RCC 7860 (cell line): ENCODE results near the gene LGALS7.
"Not testable (repeated sequence)": the region's sequence is repeated elsewhere in the genome, so short reads cannot be mapped to it uniquely, and the experiment has no call there.

Source experiments
- DNase-seq: peaks from one replicate; pipeline ENCODE4 v3.0.0-alpha.2; 2015; ENCODE audit warnings: low spot score
- FAIRE-seq: peaks from 2 replicates; lab custom pipeline; 2012; peaks lifted over from hg19 to GRCh38; lab: Jason Lieb, UNC

LGALS7 gene

DNA sequence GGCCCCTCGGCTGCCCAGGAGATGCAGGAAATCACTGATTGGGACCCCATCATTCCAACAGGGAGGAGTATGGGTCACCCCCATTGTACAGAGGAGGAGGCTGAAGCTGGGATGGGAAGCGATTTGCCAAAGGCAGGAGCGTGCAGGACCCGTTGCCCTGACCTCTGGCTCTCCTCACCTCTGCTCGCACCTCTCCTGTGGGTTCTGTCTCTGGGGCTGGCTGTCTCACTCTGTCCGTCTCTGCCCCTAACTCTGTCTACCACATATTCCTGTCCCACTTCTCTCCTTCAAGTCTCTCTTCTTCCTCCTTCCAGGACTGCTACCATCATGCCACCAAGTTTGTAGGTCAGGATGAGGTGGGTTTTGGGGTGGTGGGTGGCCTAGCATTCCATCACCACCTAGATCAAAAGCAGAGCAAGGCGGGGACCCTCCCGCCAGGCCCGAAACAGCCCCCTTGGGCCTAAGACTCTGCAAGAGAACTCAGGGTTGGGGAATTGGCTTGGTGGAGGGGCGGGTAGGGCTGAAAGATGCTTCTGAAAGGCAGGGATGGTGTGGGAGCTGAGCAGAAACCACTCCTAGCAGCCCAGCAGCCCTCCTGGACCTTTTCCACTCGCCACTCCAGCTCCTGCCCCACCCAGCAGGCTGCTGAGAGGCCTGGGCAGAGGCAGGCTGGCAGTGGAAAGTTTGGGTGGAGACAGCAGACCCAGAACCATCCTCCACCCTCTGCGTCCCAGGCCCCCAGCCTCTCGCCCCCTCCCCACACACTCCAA, 1.0 kb upstream of the LGALS7 start:
- FAIRE-seq (no peak), DNase-seq (no peak)

DNA sequence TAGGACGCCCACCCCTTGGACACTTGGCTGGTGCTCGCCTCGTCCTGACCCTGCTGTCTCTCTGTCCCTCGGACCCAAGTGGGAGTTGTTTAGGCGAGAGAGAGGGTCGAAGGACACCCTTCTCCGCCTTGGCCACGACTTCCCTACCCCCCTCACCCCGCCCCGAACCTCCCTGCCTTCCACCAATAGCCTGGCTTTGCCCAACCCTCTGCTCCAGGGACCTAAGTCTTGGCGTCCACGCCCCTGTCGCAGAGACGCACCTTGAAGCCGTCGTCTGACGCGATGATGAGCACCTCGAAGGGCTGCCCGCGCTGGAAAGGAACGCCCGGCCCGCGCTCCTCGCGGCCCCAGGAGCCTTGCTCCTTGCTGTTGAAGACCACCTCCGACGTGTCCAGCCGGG, 1.7 kb downstream of the LGALS7 start:
- not testable (repeated sequence) for DNase-seq, FAIRE-seq

DNA sequence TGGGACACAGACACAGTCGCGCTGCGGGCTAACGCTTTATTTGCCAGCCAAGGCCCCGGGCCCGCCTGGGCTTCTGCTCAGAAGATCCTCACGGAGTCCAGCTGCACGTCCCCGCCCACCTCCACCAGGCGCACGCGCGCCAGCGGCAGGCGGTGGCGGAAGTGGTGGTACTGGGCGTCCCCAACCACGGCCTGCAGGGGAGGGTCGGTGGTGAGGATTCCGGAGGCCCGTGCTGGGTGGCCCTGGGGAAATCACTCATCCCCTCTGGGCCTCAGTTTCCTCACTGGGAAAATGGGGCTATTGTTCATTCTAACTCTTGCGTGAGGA, 2.4 kb downstream of the LGALS7 start:
- DNase-seq, FAIRE-seq: not testable (repeated sequence)

DNA sequence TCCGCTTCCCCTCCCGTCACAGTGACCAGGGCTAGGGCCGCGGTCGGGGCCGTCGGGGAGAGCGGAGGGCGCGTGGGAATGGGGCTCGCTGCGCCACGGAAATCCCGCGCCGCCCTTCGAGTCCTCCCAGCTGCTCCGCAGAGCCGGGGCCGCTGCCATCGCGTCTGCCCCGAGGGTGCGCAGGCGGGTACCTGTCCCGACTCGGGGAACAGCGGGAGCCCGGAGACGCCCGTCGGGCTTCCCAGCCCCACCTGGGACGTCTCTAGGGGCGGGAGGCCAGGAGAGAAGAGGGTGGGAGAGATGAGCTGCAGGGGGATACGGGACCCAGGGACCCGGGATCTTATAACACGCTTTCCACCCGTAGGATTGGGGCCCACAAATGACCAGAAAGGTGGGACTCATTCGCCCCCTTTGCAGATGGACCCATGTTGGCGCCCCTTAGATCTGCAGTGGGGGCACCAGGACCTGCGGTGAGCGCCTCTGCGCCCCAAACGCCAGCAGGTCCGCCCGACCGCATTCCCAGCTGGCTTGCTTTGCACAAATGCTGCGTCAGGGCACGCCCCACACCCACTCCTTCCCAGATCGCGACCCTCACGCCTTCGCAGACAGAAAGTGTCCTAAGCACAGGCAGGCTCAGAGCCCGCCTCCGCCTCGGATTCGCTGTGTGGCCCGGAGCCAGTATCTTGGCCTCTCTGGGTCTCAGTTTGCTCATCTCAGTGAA, 2.9 kb downstream of the LGALS7 start:
- DNase-seq, FAIRE-seq: not testable (repeated sequence)

DNA sequence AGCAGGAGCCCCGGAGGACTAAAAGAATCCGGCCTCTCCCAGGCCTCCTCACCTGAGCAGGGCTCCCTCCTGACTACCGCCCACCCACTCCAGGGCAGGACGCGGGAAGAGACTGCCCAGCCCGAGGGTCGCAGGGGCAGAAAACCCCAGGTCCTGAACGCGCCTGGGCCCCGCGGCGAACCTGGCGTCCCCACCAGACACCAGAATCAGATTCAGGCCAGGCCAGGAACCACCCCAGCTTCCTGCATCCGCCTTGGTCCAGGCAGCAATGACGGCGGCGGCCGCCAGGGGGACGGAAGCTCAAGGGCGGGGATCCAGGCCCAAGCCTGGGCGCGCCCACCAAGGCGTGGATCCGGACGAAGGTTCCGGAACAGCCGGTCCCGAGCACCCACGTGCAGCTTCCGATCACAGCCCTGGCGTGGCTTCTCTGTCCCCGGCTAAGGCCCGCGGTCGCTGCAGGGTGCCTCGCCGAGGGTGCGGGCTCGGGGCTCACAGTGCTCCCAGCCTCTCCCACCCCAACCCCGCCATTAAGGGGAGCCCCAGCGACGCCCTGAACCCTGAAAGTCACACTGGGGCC, 3.6 kb downstream of the LGALS7 start:
- DNase-seq (no peak), FAIRE-seq (no peak)

DNA sequence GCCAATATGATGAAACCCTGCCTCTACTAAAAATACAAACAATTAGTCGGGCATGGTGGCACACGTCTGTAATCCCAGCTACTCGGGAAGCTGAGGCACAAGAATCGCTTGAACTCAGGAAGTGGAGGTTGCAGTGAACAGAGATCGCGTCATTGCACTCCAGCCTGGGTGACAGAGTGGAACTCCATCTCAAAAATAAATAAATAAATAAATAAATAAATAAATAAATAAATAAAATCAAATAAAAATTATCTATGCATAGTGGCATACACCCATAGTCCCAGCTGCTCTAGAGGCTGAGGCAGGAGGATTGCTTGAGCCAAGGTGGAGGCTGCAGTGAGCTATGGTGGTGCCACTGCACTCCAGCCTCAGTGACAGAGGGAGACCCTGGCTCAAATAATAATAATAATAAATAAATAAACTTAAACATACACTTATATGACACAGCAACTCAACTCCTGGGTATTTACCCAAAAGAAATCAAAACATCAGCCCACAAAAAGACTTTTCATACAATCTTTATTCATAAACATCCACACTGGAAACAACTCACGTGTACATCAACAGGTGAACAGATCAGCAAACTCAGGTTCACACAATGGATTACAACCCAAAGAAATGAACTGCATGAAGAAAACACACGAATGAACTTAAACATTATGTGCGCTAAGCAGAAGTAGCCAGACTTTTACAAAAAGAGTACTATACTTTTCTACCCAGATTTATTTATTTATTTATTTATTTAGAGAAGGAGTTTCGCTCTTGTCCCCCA, 6.9 kb downstream of the LGALS7 start:
- FAIRE-seq (no peak), DNase-seq (no peak)

DNA sequence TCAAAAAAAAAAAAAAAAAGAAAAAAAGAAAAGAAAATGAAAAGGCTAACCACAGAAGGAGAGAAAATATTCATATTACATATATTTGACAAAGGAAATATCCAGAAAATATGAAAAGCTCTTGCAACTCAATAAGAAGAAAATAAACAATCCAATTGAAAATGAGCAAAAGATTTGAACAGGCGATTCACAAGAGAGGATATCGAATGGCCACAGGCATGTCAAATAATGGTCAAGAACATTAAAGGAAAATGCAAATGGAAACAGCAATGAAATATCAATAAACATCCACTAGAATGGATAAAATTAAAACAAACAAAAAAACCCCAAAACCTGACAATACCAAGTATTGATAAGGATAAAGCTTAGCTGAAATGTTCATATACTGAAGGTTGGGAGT, 8.1 kb downstream of the LGALS7 start:
- FAIRE-seq = no peak

DNA sequence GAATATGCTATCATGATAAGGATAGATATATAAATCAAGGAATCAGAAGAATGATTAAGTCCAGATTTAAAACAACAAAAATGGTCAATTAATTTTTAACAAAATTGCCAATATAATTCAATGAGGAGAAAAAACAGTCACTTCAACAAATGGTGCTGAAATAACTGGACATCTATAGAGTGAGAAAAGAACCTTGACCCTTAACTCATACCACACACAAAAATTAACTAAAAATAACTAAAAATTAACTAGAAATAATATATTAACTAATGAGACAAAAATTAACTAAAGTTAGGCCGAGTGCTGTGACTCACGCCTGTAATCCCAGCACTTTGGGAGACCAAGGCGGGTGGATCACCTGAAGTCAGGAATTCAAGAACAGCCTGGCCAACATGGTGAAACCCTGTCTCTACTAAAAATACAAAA, 9.5 kb downstream of the LGALS7 start:
- peak; percentile 95 for FAIRE-seq
- peak; percentile 64 for DNase-seq

More for the DNA sequence above, 8.1 kb downstream of the LGALS7 start:
- no peak for DNase-seq

DNA sequence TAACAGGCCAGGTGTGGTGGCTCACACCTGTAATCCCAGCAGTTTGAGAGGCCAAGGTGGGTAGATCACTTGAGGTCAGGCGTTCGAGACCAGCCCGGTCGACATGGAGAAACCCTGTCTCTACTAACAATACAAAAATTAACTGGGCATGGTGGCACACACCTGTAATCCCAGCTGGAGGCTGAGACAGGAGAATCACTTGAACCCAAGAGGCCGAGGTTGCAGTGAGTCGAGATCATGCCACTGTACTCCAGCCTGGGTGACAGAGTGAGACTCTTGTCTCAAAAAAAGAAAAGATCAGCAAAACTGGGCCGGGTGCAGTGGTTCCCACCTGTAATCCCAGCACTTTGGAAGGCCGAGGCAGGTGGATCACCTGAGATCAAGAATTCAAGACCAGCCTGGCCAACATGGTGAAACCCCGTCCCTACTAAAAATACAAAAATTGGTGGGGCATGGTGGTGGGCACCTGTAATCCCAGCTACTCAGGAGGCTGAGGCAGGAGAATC, 11.4 kb downstream of the LGALS7 start:
- FAIRE-seq, DNase-seq: not testable (repeated sequence)

DNA sequence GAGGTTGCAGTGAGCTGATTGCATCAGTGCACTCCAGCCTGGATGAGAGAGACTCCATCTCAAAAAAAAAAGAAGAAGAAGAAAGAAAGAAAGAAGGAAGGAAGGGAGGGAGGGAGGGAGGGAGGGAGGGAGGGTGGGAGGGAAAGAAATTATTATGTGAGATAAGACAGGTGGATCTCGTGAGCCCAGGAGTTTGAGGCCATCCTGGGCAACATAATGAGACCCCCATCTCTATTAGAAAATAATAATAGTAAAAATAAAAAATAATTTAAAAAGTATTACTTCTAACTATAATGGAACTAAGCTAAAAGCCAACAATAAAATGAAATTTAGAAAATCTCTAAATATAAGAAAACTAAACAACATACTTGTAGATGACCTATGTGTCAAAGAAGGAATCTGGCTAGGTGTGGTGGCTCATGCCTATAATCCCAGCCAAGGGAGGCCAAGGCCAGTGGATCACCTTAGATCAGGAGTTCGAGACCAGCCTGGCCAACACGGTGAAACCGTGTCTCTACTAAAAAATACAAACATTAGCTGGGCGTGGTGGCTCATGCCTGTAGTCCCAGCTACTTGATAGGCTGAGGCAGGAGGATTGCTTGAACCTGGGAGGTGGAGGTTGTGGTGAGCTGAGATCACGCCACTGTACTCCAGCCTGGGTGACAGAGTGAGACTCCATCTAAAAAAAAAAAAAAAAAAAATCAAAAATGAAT, 12.4 kb downstream of the LGALS7 start:
- not testable (repeated sequence) for DNase-seq, FAIRE-seq

DNA sequence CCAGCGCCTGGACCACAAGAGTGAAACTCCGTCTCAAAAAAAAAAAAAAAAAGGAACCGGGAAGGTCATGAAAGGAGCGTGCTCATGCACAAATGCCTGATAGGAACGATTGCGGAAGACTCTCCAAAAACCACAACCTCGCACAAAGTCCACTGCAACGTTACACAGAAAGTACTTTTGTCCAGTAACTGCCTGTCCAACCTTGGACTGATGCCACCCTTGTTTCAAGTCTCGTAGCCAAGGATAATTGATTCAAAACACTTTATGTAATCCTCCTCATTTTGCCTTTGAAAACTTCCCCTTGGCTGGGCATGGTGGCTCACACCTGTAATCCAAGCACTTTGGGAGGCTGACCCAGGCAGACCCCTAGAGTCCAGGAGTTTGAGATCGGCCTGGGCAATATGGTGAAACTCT, 13.7 kb downstream of the LGALS7 start:
- FAIRE-seq (peak; percentile 85), DNase-seq (peak; percentile 63)

DNA sequence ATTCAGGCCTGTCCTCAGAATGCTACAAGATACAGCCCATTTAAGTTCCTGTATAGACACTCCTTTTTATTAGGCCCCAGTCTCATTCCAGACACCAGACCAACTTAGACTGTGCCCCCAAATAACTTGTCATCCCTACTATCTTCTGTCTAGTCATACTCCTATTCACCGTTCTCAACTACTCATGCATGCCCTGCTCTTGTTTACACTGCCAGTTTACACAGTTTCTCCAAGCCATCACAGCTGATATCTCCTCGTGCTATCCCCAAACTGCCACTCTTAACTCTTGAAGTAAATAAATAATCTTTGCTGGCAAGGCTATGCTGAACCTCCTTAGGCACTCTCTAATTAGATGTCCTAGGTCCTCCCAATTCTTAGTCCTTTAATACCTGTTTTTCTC, 19.1 kb downstream of the LGALS7 start:
- FAIRE-seq, DNase-seq: not testable (repeated sequence)

DNA sequence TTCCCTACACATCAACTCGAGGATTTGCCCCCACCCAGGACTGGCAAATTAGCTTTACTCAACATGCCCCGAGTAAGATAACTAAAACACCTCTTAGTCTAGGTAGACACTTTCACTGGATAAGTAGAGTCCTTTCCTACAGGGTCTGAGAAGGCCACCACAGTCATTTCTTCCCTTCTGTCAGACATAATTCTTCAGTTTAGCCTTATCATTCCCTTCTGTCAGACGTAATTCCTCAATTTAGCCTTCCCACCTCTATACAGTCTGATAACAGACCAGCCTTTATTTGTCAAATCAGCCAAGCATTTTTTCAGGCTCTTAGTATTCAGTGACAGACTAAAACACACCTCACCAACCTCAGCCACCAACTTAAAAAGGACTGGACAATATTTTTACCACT, 19.5 kb downstream of the LGALS7 start:
- FAIRE-seq, DNase-seq: not testable (repeated sequence)

DNA sequence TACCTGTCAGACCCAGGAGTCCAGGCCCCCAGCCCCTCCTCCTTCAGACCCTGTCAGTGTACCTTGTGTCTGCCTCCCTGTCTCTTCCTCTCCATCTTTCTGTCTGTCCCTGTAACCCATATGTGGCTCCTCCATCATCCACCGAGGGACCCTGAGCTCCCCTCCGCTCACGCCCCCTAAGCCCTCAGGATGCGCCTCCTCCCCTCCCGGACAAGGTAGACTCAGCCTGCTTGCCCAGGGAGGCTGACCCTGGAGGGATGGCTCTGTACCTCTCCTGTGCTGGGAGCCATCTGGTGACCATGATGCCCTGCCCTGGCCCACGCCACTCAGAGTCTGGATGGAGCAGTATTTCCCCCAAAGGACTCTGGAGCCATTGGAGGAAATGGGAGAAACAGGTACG, 28.0 kb downstream of the LGALS7 start:
- no peak for FAIRE-seq

DNA sequence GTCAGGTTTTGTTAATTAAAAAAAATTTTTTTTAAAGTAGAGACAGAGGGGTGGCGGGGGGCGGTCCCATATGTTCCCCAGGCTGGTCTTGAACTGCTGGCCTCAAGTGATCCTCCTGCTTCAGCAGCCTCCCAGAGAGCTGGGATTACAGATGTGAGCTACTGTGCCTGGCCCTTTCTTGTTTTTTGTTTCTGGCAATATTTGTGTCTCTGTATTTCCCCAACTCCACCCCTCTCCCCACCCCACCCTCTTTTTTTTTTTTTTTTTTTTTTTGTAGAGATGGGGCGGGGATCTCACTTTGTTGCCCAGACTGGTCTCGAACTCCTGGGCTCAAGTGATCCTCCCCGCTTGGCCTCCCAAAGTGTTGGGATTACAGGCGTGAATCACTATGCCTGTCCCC, 28.4 kb downstream of the LGALS7 start:
- FAIRE-seq (no peak), DNase-seq (no peak)

More for the DNA sequence above, 28.0 kb downstream of the LGALS7 start:
- no peak for DNase-seq

DNA sequence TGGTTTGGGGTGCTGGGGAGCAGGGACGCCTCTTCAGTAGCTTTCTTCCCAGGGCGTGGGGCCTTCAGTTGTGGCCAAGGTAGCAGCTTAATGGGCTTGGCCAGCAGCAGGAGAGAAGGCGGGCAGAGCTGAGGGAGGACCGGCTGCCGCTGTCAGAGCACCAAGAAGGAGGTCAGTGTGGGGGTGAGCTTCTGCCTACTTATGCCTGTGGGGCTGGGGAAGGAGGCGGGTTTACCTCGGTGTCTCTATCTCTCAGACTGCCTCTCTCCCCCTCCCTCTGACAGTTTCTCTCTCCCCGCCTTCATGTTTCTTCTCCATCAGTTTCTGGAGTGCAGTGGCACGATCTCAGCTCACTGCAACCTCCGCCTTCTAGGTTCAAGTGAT, 29.0 kb downstream of the LGALS7 start, which contains the start of gene CAPN12:
CAPN12 (minus strand) TSS at position 177 of the 384 bp plus-strand sequence. CDS start 309 bp downstream, outside the sequence.
- FAIRE-seq = no peak
- no peak for DNase-seq

DNA sequence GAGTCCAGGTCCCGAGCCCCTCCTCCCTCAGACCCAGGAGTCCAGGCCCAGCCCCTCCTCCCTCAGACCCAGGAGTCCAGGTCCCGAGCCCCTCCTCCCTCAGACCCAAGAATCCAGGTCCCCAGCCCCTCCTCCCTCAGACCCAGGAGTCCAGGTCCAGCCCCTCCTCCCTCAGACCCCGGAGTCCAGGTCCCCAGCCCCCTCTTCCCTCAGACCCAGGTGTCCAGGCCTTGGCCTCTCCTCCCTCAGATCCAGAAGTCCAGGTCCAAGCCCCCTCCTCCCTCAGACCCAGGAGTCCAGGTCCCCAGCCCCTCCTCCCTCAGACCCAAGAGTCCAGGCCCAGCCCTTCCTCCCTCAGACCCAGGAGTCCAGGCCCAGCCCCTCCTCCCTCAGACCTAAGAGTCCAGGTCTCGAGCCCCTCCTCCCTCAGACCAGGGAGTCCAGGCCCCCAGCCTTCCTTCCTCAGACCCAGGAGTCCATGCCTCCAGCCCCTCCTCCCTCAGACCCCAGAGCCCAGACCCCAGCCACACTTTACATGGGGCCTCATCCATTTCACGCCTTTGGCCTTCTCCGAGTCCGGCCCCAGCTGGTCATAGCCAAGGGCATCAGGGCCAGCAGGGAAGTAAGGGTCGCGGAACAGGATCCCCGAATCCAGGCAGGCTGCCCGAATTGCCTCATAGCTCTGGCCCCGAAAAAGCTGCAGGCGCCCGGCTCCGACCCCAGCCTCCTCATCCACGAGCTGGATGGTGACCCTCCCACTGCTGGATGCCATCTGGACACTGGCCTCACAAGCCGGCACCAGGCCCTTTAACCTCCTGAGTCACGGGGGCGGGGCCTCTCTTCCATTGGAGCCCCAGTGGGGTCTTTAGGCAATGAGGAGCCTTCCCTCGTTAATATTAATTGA, 29.7 kb downstream of the LGALS7 start:
- DNase-seq (no peak), FAIRE-seq (no peak)

DNA sequence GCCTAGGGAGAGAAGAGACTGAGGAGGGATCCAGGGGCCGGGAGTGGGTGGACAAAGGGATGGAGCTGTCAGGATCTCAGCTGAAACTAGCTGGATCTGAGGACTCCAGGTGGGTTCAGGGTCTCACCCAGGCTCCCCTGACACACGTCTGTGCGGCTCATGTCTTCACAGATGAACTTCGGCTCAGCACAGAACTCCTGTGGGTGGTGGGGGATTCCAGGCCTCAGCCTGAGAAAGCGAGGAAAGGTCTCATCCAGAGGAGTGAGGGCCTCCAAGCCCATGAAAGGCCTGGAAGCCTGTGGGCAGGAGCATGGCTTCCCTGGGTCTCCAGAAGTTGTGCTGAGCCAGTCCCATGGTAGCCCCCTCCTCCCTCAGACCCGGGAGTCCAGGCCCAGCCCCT, 30.4 kb downstream of the LGALS7 start:
- no peak for FAIRE-seq
- DNase-seq = no peak

DNA sequence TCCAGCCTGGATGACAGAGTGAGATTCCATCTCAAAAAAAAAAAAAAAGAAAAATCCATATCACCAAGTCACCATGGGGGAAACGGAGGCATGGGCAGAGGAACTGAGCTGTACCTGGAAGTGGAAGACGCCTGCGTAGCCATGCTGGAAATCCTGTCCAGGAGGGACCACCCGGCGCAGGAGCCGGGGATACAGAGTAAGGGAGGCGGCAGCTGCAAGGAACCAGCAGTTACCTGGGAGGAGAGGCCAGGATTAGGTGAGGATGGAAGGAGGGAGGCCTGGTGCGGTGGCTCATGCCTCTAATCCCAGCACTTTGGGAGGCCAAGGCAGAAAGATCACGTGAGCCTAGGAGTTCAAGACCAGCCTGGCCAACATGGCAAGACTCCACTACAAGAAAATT, 31.0 kb downstream of the LGALS7 start:
- DNase-seq = no peak

More for the DNA sequence above, 31.0 kb downstream of the LGALS7 start:
- no peak for FAIRE-seq
